ENCODE data around the gene R3HDM1.
"Not testable (repeated sequence)": the region's sequence is repeated elsewhere in the genome, so short reads cannot be mapped to it uniquely, and the experiment has no call there.

R3HDM1 gene

DNA sequence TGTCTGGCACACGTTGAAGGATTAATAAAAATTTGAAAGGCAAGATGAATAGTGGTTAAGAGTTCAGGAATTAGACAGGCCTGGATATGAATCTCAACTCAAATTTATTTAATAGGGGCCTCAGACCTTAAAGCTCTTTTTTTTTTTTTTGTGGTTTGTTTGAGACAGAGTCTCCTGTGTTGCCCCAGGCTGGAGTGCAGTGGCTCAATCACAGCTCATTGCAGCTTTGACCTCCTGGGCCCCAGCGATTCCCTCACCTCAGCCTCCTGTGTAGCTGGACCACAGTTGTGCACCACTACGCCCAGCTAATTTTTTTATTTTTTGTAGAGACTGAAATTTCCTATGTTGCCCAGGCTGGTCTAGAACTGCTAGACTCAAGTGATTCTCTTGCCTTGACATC, 3.3 kb upstream of the R3HDM1 start:
- no peak for TF ChIP-seq Cebpa-rat (IDR thresholded peaks at IDR 0.05)
- Histone ChIP-seq H3K9ac (no peak overlapping the region), H3K27me3 (no peaks in the 10 kb centered on the region), H3K4me3 (no peak overlapping the region), H3K27ac (no peak overlapping the region), H3K4me1 (peaks cover 20% of the 10 kb centered on the region), H3K4me2 (no peak overlapping the region), H3K9me3 (0 out of 2 replicates have a peak, but pooled peaks cover 3% of the 10 kb centered on the region), H3K36me3 (peaks cover 13% of the 10 kb centered on the region), H4K20me1 (peaks cover 9% of the 10 kb centered on the region)

DNA sequence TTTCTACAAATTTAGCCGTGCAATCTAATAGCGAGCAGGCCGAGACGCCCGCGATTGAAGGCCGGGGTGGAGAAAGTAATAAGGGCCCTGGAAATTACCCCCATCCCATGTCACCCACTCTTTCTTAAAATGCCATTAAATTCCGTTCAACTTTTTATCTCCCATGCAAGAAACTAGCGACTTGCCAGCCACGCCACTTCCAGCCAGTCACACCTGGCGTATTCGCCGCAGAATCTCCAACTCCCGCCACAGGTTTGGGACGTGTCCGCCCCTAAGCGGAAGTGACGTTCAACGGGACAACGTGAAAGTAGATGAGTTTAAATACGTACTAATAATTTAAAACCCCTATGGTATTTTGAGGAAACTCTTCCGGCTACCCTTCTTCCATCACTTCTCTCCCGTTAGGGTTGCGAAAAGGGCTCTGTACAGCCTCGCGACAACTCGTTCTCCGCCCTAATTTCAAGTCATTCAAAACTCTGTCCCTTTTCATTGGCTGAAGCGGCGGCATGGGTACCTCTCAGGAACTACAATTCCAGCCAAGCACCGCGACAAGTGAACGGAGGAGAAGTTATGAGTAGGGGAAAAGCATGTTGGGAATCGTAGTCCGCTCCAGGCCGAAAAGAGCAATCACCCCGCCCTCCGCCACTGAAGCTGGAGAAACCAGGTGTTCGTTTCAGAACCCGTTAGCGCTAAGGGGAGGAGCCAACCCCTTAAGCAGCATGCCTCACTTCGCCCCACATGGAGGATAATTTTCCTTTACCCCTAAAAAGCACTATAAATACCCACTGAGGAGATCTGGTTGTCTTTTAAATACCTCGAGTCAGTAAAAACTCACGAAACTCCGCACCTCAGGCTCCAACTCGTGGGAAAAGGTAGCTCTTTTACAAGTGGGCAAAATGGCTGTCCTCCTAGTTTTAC, 712 bp upstream of the R3HDM1 start, which contains the start of gene ZRANB3:
Gene ZRANB3, minus strand, starts transcription at position 906 of the 918 bp plus-strand sequence.
- H3K9ac ChIP-seq, result peak within 1 kb of the TSS; percentile 93
- H4K20me1 ChIP-seq, result peaks cover 23% of the 10 kb centered on the region
- peak within 1 kb of the TSS; percentile 82 for H3K4me3 ChIP-seq
- no peak for TF ChIP-seq Cebpa-rat (IDR thresholded peaks at IDR 0.05)
- peak within 1 kb of the TSS; percentile 91 for H3K27ac ChIP-seq
- peaks cover 35% of the 10 kb centered on the region for H3K4me1 ChIP-seq
- H3K4me2 ChIP-seq, result peak within 1 kb of the TSS; percentile 84
- H3K9me3 ChIP-seq, result no peaks in the 10 kb centered on the region
- H3K36me3 ChIP-seq, result peaks cover 16% of the 10 kb centered on the region; the same call in 1 of the 2 replicates
- H3K27me3 ChIP-seq, result no peaks in the 10 kb centered on the region

DNA sequence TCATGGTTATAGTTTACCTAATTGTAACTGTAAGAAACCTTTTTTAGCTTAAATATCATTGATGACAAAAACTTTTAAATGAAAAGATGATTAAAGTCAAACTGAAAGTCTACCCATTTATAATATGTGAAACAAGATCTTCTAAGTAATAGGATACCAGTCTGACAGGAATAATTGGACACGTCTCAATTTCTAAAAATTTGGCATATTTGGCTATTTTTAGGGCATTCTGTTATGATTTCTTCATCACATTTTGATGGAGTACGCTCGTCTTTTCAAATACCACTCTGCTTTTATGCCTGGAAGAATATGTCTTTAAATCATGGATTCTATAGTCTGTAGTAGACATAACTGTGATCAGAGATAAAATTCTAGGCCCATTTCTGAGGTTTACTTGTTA, 1.3 kb downstream of the R3HDM1 start:
- Histone ChIP-seq H3K27me3 (no peaks in the 10 kb centered on the region), H3K27ac (peak overlapping the region; percentile 91), H3K9ac (peak overlapping the region; percentile 93), H3K4me2 (peak overlapping the region; percentile 84), H4K20me1 (peaks cover 31% of the 10 kb centered on the region), H3K4me1 (peaks cover 35% of the 10 kb centered on the region), H3K36me3 (peaks cover 26% of the 10 kb centered on the region), H3K4me3 (peak overlapping the region; percentile 82), H3K9me3 (peaks cover 16% of the 10 kb centered on the region)
- TF ChIP-seq Cebpa-rat (IDR thresholded peaks at IDR 0.05), result no peak

DNA sequence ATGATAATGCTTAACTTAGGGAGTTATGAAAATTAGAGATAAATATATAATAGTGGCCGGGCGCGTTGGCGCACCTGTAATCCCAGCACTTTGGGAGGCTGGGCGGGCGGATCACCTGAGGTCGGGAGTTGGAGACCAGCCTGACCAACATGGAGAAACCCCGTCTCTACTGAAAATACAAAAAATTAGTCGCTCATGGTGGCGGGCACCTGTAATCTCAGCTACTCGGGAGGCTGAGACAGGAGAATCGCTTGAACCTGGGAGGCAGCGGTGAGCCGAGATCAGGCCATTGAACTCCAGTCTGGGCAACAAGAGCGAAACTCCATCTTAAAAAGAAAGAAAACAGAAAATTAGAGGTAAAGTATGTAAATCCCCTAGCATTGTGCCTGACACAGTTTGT, 2.3 kb downstream of the R3HDM1 start:
- H3K4me3 ChIP-seq, H3K27me3 ChIP-seq: not testable (repeated sequence)
- Histone ChIP-seq H3K9ac (peak overlapping the region; percentile 93; the same call in 1 of the 2 replicates), H3K4me1 (peaks cover 35% of the 10 kb centered on the region), H3K36me3 (peaks cover 33% of the 10 kb centered on the region), H3K4me2 (peak overlapping the region; percentile 84), H4K20me1 (peaks cover 32% of the 10 kb centered on the region), H3K9me3 (peaks cover 22% of the 10 kb centered on the region), H3K27ac (peak overlapping the region; percentile 91; the same call in 1 of the 2 replicates)

DNA sequence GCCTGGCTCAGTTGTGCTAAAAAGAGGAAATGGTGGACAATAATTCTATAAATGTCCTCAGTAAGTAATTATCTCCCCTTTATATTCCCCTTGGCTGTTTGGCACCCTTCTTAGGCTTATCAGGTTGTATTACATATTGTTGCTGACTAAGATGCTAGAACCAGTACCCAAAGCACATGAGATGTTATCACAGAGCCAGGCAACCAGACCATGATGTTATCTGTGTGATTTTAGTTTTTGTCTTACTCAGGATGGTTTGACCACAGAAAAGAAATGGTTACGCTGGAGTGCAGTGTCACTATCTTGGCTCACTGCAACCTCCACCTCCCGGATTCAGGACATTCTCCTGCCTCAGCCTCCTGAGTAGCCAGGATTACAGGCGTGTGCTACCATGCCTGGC, 15.2 kb downstream of the R3HDM1 start:
- H3K9me3 ChIP-seq, result peaks cover 5% of the 10 kb centered on the region
- TF ChIP-seq Cebpa-rat (IDR thresholded peaks at IDR 0.05), result no peak
- peaks cover 33% of the 10 kb centered on the region for H3K36me3 ChIP-seq
- no peak overlapping the region for H3K4me2 ChIP-seq
- no peak overlapping the region for H3K4me3 ChIP-seq
- no peak overlapping the region for H3K9ac ChIP-seq
- no peak overlapping the region for H3K27ac ChIP-seq
- peaks cover 37% of the 10 kb centered on the region; the same call in 1 of the 2 replicates for H4K20me1 ChIP-seq
- no peaks in the 10 kb centered on the region for H3K4me1 ChIP-seq
- H3K27me3 ChIP-seq, result no peaks in the 10 kb centered on the region

DNA sequence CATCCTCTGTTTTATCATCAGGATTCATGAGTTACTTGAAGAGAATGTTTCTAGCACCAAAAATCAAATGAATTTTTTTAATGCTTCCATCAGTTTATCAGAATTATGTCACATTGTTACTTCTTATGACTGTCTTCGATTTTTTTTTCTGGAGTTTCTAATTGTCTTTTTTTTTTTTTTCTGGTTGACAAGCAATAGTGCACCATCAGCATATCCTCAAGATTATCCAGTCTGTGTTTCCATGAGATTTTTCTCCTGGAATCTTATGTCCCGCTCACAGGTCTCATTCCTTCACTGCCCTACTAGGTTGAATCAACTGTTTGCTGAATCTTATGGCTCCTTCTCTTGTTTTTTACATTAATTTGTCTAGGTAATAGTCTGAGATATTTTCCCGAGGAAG, 16.0 kb downstream of the R3HDM1 start:
- H3K4me2 ChIP-seq, result no peak overlapping the region
- H3K4me1 ChIP-seq, result no peaks in the 10 kb centered on the region
- H3K9ac ChIP-seq, result no peak overlapping the region
- peaks cover 44% of the 10 kb centered on the region; the same call in 1 of the 2 replicates for H4K20me1 ChIP-seq
- peaks cover 9% of the 10 kb centered on the region for H3K9me3 ChIP-seq
- TF ChIP-seq Cebpa-rat (IDR thresholded peaks at IDR 0.05), result no peak
- H3K27me3 ChIP-seq, result no peaks in the 10 kb centered on the region
- H3K27ac ChIP-seq, result no peak overlapping the region
- H3K36me3 ChIP-seq, result peaks cover 33% of the 10 kb centered on the region
- no peak overlapping the region for H3K4me3 ChIP-seq

DNA sequence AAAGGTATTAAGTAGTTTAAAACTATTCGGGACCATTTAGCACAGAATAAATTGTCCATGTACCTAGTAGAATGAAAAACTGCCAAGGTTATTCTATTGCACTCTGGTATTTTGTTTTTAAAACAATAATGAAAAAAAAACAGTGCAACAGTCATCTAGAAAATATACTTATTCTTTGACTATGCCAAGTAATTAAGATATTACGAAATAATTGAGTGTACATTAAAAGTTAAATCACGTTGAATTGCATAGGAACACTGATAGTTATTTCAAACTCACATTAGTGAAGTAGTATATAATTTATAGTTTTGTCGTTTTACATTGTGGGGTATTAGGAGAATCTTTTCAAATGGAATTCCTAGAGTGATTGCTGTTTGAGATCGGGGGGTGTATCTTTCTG, 20.1 kb downstream of the R3HDM1 start:
- Histone ChIP-seq H4K20me1 (peaks cover 48% of the 10 kb centered on the region), H3K4me2 (no peak overlapping the region), H3K36me3 (peaks cover 39% of the 10 kb centered on the region), H3K27ac (no peak overlapping the region), H3K4me3 (no peak overlapping the region), H3K9ac (no peak overlapping the region), H3K4me1 (no peaks in the 10 kb centered on the region), H3K27me3 (no peaks in the 10 kb centered on the region), H3K9me3 (peaks cover 16% of the 10 kb centered on the region)
- TF ChIP-seq Cebpa-rat (IDR thresholded peaks at IDR 0.05), result no peak

DNA sequence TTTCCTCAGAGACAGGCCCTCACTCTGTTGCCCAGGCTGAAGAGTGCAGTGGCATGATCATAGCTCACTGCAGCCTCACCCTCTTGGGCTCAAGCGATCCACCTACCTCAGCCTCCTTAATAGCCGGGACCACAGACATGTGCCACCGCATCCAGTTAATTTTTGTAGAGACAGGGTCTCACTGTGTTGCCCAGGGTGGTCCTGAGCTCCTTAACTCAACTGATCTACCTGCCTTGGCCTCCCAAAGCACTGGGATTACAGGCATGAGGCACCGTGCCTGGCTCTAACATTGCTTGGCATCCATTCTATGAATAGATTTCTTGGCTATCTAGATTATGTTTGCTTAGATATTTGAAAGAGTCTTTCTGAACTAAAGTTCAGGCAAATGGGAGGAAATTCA, 21.6 kb downstream of the R3HDM1 start:
- no peak for TF ChIP-seq Cebpa-rat (IDR thresholded peaks at IDR 0.05)
- H4K20me1 ChIP-seq, result peaks cover 43% of the 10 kb centered on the region
- no peak overlapping the region for H3K27ac ChIP-seq

DNA sequence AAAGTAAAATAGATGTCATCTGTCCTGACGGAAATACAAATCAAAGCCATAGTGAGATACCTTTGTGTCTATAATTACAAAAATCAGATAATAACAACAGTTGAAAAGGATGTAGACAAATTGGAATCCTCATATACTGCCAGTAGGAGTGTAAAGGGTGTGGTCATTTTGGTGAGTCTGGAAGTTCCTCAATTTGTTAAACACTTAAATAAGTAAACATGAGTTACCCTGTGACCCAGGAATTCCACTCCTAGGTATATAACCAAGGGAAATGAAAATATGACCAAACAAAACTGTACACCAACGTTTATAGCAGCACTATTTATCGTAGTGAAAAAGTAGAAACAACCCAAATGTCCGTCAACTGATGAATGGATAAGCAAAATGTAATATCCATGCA, 24.0 kb downstream of the R3HDM1 start:
- Histone ChIP-seq H3K27ac (no peak overlapping the region), H3K4me1 (no peaks in the 10 kb centered on the region), H3K9ac (no peak overlapping the region), H3K27me3 (no peaks in the 10 kb centered on the region), H3K4me2 (no peak overlapping the region), H4K20me1 (peaks cover 60% of the 10 kb centered on the region), H3K9me3 (peaks cover 16% of the 10 kb centered on the region), H3K4me3 (no peak overlapping the region), H3K36me3 (peaks cover 36% of the 10 kb centered on the region)
- TF ChIP-seq Cebpa-rat (IDR thresholded peaks at IDR 0.05), result no peak

More for the DNA sequence above, 21.6 kb downstream of the R3HDM1 start:
- Histone ChIP-seq H3K4me3 (no peak overlapping the region), H3K9ac (no peak overlapping the region), H3K4me1 (no peaks in the 10 kb centered on the region), H3K4me2 (no peak overlapping the region), H3K27me3 (no peaks in the 10 kb centered on the region), H3K36me3 (peaks cover 34% of the 10 kb centered on the region), H3K9me3 (peaks cover 16% of the 10 kb centered on the region)

DNA sequence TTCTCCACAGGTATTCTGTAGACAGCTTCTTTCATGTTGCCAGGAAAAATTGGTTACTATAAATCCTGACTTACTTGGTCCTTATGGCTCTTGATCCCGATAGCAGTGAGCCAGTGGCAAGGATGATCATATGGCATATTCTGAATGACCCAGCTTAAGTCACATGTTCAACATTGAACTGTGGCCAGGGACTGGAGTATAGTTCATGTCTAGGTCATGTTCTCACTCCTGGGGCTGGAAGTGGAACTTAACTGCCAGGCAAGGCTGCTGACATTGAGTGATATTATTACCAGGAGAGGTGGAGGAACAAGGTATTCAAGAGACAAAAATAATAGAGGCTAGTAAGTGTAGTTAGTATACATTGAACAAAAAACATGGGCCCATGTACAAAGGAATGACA, 26.2 kb downstream of the R3HDM1 start:
- Histone ChIP-seq H3K4me1 (no peaks in the 10 kb centered on the region), H3K9me3 (peaks cover 12% of the 10 kb centered on the region; the same call in 1 of the 2 replicates), H4K20me1 (peaks cover 70% of the 10 kb centered on the region), H3K4me2 (no peak overlapping the region), H3K36me3 (peaks cover 49% of the 10 kb centered on the region), H3K4me3 (no peak overlapping the region), H3K9ac (no peak overlapping the region), H3K27ac (no peak overlapping the region), H3K27me3 (no peaks in the 10 kb centered on the region)
- TF ChIP-seq Cebpa-rat (IDR thresholded peaks at IDR 0.05), result no peak
